ENCODE data around the gene ALDH3A1.
A peak's percentile ranks its signal among the peaks of the same experiment; 100 is the strongest.

Gene ALDH3A1

GRCh38 chr17:19746517-19746916 is 1.6 kb downstream of the ALDH3A1 start:
- POLR2A ChIA-PET = no interaction called here

DNA sequence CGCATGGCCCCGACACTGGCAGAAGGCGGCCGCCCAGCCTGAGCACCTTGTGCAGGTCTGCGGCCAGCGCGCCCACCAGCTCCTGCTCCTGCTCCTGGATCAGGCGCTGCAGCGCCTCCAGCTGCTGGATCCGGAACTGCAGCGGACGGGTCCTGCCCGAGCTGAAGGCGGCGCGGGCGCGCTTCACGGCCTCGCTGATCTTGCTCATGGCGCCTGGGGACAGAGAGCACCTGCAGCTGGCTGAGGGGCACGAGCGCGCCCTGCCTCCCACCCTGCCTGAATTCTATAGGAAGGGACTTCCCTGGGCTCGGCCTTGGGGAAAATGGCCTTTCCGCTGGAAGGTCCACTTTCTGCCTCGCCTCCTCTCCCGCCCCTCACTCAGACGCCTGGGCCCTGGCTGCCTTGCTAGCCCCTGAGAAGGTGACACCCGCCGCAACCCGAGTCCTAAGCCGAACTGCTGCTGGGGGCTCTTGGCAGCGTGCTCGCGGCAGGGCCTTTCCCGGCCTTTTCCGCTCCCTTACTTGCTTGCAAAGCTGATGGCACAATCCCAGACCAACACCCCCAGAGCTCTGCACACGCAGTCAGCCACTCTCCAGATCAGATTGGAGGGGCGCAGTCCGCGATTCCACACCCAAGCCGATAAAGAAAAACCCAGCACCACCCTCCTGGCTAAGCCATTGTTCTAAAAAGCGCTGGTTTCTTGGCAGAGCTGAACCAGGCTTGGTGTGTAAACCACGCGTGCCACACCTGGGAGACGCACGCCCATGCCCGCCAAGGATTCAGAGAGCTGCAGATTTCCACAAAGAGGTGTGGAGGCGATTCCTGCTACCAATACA is 3.0 kb downstream of the ALDH3A1 start:
- Histone ChIP-seq H3K27me3 (replicated peaks in 2 of 5; ENCODE audit: control insufficient read depth in 4 of 5, insufficient read depth in 5 of 5, low read length in 4 of 5) (peaks cover 0 to 2% (median 0%) of the 10 kb centered on the region in 5 experiments), H3K36me3 (ENCODE audit: control insufficient read depth in 4 of 4, insufficient read depth in 4 of 4, low read length in 3 of 4) (no peaks in the 10 kb centered on the region), H3K4me3 (ENCODE audit: control insufficient read depth in 1 of 7, extremely low read depth in 1 of 7, insufficient read depth in 4 of 7, low read depth in 2 of 7, low read length in 6 of 7) (peak overlapping the region in 4 of 7 experiments; percentile 22 to 80 (median 62)), H3K9me3 (ENCODE audit: control extremely low read depth in 1 of 5, control insufficient read depth in 4 of 5, insufficient read depth in 2 of 5, low read depth in 1 of 5, low read length in 4 of 5) (no peaks in the 10 kb centered on the region), H3K4me1 (ENCODE audit: control extremely low read depth in 1 of 4, control insufficient read depth in 4 of 4, insufficient read depth in 4 of 4, low read length in 3 of 4) (peaks cover 0 to 8% (median 6%) of the 10 kb centered on the region in 4 experiments), H3K27ac (ENCODE audit: insufficient read depth in 1 of 2, low read depth in 1 of 2, low read length in 2 of 2, poor library complexity in 1 of 2, severe bottlenecking in 2 of 2) (no peak overlapping the region)
- ChIA-PET POLR2A (no interaction called here), CTCF (interaction anchor here (0.8 to 5.3 kb wide), 15 partner anchors 8 to 382 kb away, joined by 3 to 44 read pairs (median 4); partner anchors contain the start of genes ALDH3A2 and B9D1)
- 60% methylated on average over 35 of the region's 50 CpGs for WGBS (ENCODE audit: insufficient coverage)
- DNase-seq = peak; percentile 81 to 91 (median 88)

More at GRCh38 chr17:19746517-19746916, 1.6 kb downstream of the ALDH3A1 start:
- CTCF ChIA-PET = interaction anchor here (0.6 to 5.3 kb wide), 3 partner anchors 16 to 169 kb away, joined by 3 to 44 read pairs (median 4); no protein-coding TSS in a partner anchor
- Histone ChIP-seq H3K9me3 (ENCODE audit: control extremely low read depth in 1 of 5, control insufficient read depth in 4 of 5, insufficient read depth in 2 of 5, low read depth in 1 of 5, low read length in 4 of 5) (no peaks in the 10 kb centered on the region), H3K4me3 (ENCODE audit: control insufficient read depth in 1 of 7, extremely low read depth in 1 of 7, insufficient read depth in 4 of 7, low read depth in 2 of 7, low read length in 6 of 7) (no peak overlapping the region), H3K36me3 (ENCODE audit: control insufficient read depth in 4 of 4, insufficient read depth in 4 of 4, low read length in 3 of 4) (no peaks in the 10 kb centered on the region), H3K4me1 (ENCODE audit: control extremely low read depth in 1 of 4, control insufficient read depth in 4 of 4, insufficient read depth in 4 of 4, low read length in 3 of 4) (peaks cover 0 to 8% (median 6%) of the 10 kb centered on the region in 4 experiments), H3K27ac (ENCODE audit: insufficient read depth in 1 of 2, low read depth in 1 of 2, low read length in 2 of 2, poor library complexity in 1 of 2, severe bottlenecking in 2 of 2) (no peak overlapping the region), H3K27me3 (replicated peaks in 2 of 5; ENCODE audit: control insufficient read depth in 4 of 5, insufficient read depth in 5 of 5, low read length in 4 of 5) (peaks cover 0 to 2% (median 0%) of the 10 kb centered on the region in 5 experiments)
- WGBS (ENCODE audit: insufficient coverage) = 95% methylated on average over 19 of the region's 20 CpGs
- DNase-seq = no peak

GRCh38 chr17:19744492-19744891 is 3.6 kb downstream of the ALDH3A1 start:
- POLR2A ChIA-PET = no interaction called here
- 0% methylated on average over 2 of the region's 26 CpGs for WGBS (ENCODE audit: insufficient coverage)
- no peak overlapping the region for H3K27ac ChIP-seq (ENCODE audit: insufficient read depth in 1 of 2, low read depth in 1 of 2, low read length in 2 of 2, poor library complexity in 1 of 2, severe bottlenecking in 2 of 2)

DNA sequence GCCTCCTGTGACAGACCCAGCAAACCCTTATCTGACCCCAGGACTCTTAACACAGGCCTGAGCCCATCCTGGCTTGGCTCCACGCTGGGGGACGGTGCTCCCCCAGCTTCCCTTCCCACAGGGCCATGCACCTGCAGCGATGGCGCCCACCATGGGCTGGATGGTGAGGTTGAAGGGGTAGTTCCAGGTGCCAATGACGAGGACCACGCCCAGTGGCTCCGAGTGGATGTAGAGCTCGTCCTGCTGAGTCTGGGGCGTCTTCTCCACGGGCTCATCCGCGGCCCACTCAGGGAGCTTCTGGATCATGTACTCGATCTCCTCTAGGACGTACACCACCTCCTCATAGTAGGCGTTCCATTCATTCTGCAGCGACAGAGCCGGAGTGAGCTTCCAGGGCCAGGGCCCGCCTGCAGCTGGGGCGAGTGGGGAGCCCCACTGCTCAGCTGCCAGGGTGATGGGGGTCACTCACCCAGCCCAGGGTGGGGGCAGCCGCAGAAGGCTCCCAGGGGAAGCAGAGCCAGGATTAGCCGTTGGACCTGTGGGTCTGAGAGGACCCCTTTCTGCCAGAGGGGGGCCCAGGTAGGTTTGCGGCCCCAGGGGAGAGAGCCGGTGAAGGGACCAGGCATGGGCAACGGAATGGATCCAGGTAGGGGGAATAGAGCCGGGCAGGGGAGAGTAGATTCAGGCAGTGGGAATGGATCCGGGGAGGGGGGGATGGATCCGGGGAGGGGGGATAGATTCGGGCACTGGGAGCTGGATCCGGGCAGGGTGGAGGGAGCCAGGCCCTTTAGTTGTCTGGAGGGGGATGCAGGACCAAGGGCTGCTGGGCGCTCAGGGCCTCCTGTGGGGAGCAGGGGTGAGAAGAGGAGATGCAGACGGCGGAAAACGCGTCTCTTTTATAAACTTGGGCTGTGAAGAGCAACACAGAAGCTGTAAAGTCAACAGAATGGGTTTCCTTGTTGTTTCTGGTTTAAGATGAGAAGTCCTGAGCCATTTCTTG is 4.7 kb downstream of the ALDH3A1 start:
- H3K27me3 ChIP-seq (replicated peaks in 2 of 5; ENCODE audit: control insufficient read depth in 4 of 5, insufficient read depth in 5 of 5, low read length in 4 of 5) = peaks cover 0 to 2% (median 0%) of the 10 kb centered on the region in 5 experiments
- WGBS (ENCODE audit: insufficient coverage) = 98% methylated on average over 30 of the region's 34 CpGs
- H3K36me3 ChIP-seq (ENCODE audit: control insufficient read depth in 4 of 4, insufficient read depth in 4 of 4, low read length in 3 of 4) = no peaks in the 10 kb centered on the region
- no peak for DNase-seq
- ChIA-PET POLR2A (no interaction called here), CTCF (interaction anchor here (1.1 to 5.3 kb wide), 11 partner anchors 9 to 439 kb away, joined by 3 to 44 read pairs (median 4); no protein-coding TSS in a partner anchor)
- peaks cover 0 to 8% (median 6%) of the 10 kb centered on the region in 4 experiments for H3K4me1 ChIP-seq (ENCODE audit: control extremely low read depth in 1 of 4, control insufficient read depth in 4 of 4, insufficient read depth in 4 of 4, low read length in 3 of 4)
- no peak overlapping the region for H3K4me3 ChIP-seq (ENCODE audit: control insufficient read depth in 1 of 7, extremely low read depth in 1 of 7, insufficient read depth in 4 of 7, low read depth in 2 of 7, low read length in 6 of 7)
- no peak overlapping the region for H3K27ac ChIP-seq (ENCODE audit: insufficient read depth in 1 of 2, low read depth in 1 of 2, low read length in 2 of 2, poor library complexity in 1 of 2, severe bottlenecking in 2 of 2)
- no peaks in the 10 kb centered on the region for H3K9me3 ChIP-seq (ENCODE audit: control extremely low read depth in 1 of 5, control insufficient read depth in 4 of 5, insufficient read depth in 2 of 5, low read depth in 1 of 5, low read length in 4 of 5)

More at GRCh38 chr17:19744492-19744891, 3.6 kb downstream of the ALDH3A1 start:
- Histone ChIP-seq H3K4me3 (ENCODE audit: control insufficient read depth in 1 of 7, extremely low read depth in 1 of 7, insufficient read depth in 4 of 7, low read depth in 2 of 7, low read length in 6 of 7) (peak overlapping the region; percentile 28 to 80 (median 58)), H3K36me3 (ENCODE audit: control insufficient read depth in 4 of 4, insufficient read depth in 4 of 4, low read length in 3 of 4) (no peaks in the 10 kb centered on the region), H3K9me3 (ENCODE audit: control extremely low read depth in 1 of 5, control insufficient read depth in 4 of 5, insufficient read depth in 2 of 5, low read depth in 1 of 5, low read length in 4 of 5) (no peaks in the 10 kb centered on the region), H3K4me1 (ENCODE audit: control extremely low read depth in 1 of 4, control insufficient read depth in 4 of 4, insufficient read depth in 4 of 4, low read length in 3 of 4) (peaks cover 0 to 8% (median 6%) of the 10 kb centered on the region in 4 experiments), H3K27me3 (replicated peaks in 2 of 5; ENCODE audit: control insufficient read depth in 4 of 5, insufficient read depth in 5 of 5, low read length in 4 of 5) (peaks cover 0 to 2% (median 0%) of the 10 kb centered on the region in 5 experiments)
- CTCF ChIA-PET = interaction anchor here (0.8 to 5.3 kb wide), 15 partner anchors 8 to 382 kb away, joined by 3 to 44 read pairs (median 4); partner anchors contain the start of genes ALDH3A2 and B9D1
- DNase-seq = no peak

DNA sequence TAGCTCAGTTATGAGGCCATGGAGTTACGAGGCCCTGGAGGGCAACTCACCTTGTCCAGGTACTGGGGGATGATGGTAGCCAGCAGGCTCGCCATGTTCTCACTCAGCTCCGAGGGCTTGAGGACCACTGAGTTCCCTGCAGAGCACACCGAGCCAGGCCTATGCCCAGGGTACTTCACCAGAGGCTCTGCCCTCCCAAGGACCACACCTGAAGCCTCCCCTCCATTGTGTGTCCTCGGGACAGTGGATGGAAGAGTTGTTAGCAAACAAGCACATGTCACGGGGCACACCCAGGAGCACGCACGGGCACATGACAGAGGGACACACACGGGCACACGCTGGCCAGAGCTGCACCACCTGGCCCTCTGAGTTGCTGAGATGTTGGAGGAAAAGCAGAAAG is 5.6 kb downstream of the ALDH3A1 start:
- no peaks in the 10 kb centered on the region for H3K36me3 ChIP-seq (ENCODE audit: control insufficient read depth in 4 of 4, insufficient read depth in 4 of 4, low read length in 3 of 4)
- H3K27ac ChIP-seq (ENCODE audit: insufficient read depth in 1 of 2, low read depth in 1 of 2, low read length in 2 of 2, poor library complexity in 1 of 2, severe bottlenecking in 2 of 2) = no peak overlapping the region
- POLR2A ChIA-PET = no interaction called here
- H3K4me1 ChIP-seq (ENCODE audit: control extremely low read depth in 1 of 4, control insufficient read depth in 4 of 4, insufficient read depth in 4 of 4, low read length in 3 of 4) = peaks cover 0 to 8% (median 6%) of the 10 kb centered on the region in 4 experiments
- CTCF ChIA-PET = interaction anchor here (1.1 to 3.3 kb wide), 7 partner anchors 8 to 438 kb away, joined by 3 to 22 read pairs (median 4); no protein-coding TSS in a partner anchor
- no peaks in the 10 kb centered on the region for H3K27me3 ChIP-seq (replicated peaks in 2 of 5; ENCODE audit: control insufficient read depth in 4 of 5, insufficient read depth in 5 of 5, low read length in 4 of 5)
- 98% methylated on average over 10 of the region's 10 CpGs for WGBS (ENCODE audit: insufficient coverage)
- no peak for DNase-seq
- H3K4me3 ChIP-seq (ENCODE audit: control insufficient read depth in 1 of 7, extremely low read depth in 1 of 7, insufficient read depth in 4 of 7, low read depth in 2 of 7, low read length in 6 of 7) = no peak overlapping the region
- H3K9me3 ChIP-seq (ENCODE audit: control extremely low read depth in 1 of 5, control insufficient read depth in 4 of 5, insufficient read depth in 2 of 5, low read depth in 1 of 5, low read length in 4 of 5) = no peaks in the 10 kb centered on the region

GRCh38 chr17:19741832-19742457 is 6.2 kb downstream of the ALDH3A1 start:
- no peaks in the 10 kb centered on the region for H3K9me3 ChIP-seq (ENCODE audit: control extremely low read depth in 1 of 5, control insufficient read depth in 4 of 5, insufficient read depth in 2 of 5, low read depth in 1 of 5, low read length in 4 of 5)
- POLR2A ChIA-PET = no interaction called here

More at GRCh38 chr17:19741832-19742457, 6.2 kb downstream of the ALDH3A1 start:
- Histone ChIP-seq H3K27me3 (replicated peaks in 2 of 5; ENCODE audit: control insufficient read depth in 4 of 5, insufficient read depth in 5 of 5, low read length in 4 of 5) (no peaks in the 10 kb centered on the region), H3K4me3 (ENCODE audit: control insufficient read depth in 1 of 7, extremely low read depth in 1 of 7, insufficient read depth in 4 of 7, low read depth in 2 of 7, low read length in 6 of 7) (no peak overlapping the region), H3K4me1 (ENCODE audit: control extremely low read depth in 1 of 4, control insufficient read depth in 4 of 4, insufficient read depth in 4 of 4, low read length in 3 of 4) (peaks cover 0 to 8% (median 6%) of the 10 kb centered on the region in 4 experiments), H3K27ac (ENCODE audit: insufficient read depth in 1 of 2, low read depth in 1 of 2, low read length in 2 of 2, poor library complexity in 1 of 2, severe bottlenecking in 2 of 2) (no peak overlapping the region), H3K36me3 (ENCODE audit: control insufficient read depth in 4 of 4, insufficient read depth in 4 of 4, low read length in 3 of 4) (no peaks in the 10 kb centered on the region)
- no peak for DNase-seq
- 98% methylated on average over 13 of the region's 14 CpGs for WGBS (ENCODE audit: insufficient coverage)
- CTCF ChIA-PET = interaction anchor here (1.4 to 3.3 kb wide), 3 partner anchors 21 to 229 kb away, joined by 3 to 13 read pairs (median 6); no protein-coding TSS in a partner anchor
